Liver (tissue), 3 donors: Measurements from ENCODE around the gene STAT3.

Experiments
- HNF4A ChIP-seq, 2 donors: conservative IDR thresholded peaks; 2 replicates each; pipeline ENCODE4 v1.6.1; 2016; ENCODE audit warnings: antibody characterized with exemption in 2 of 2, mild to moderate bottlenecking in 2 of 2
- TAF1 ChIP-seq: conservative IDR thresholded peaks from 2 replicates; pipeline ENCODE4 v1.6.1; 2016; ENCODE audit warnings: antibody characterized with exemption, mild to moderate bottlenecking
- TF ChIP-seq, protein P1 (sequence below): fragments of 150-350 bp; IDR thresholded peaks from 2 replicates; pipeline ENCODE4 v1.5.1; 2017; ENCODE audit warnings: improper control_type of control experiment, low read depth, low read length; ENCODE audit not compliant: missing input control
- donor health status: healthy.
- donor health status: healthy.

DNA sequence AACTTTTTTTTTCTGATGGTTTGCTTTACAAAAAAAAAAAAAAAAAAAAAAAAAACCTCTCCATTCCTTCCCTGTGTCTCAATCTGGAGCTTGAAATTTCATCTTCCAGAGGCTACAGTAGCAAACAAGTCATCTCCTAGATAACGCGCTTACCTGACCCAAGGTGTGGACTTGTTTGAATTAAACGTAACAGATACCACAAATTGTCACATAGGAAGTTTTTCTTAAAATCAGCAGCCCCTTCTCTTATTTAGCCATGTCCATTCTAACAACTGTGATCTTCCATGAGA lies 114.0 kb downstream of the STAT3 start:
- TF ChIP-seq, protein P1, sequence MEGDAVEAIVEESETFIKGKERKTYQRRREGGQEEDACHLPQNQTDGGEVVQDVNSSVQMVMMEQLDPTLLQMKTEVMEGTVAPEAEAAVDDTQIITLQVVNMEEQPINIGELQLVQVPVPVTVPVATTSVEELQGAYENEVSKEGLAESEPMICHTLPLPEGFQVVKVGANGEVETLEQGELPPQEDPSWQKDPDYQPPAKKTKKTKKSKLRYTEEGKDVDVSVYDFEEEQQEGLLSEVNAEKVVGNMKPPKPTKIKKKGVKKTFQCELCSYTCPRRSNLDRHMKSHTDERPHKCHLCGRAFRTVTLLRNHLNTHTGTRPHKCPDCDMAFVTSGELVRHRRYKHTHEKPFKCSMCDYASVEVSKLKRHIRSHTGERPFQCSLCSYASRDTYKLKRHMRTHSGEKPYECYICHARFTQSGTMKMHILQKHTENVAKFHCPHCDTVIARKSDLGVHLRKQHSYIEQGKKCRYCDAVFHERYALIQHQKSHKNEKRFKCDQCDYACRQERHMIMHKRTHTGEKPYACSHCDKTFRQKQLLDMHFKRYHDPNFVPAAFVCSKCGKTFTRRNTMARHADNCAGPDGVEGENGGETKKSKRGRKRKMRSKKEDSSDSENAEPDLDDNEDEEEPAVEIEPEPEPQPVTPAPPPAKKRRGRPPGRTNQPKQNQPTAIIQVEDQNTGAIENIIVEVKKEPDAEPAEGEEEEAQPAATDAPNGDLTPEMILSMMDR = no peak
- TF ChIP-seq TAF1 (no peak), HNF4A (conservative IDR thresholded peaks at IDR 0.05) (no peak)
